Measurements from ENCODE around the gene RANBP3. TPM values are rescaled to one million over a fixed set of nuclear protein-coding genes. Genes with fewer than 3 reads are reported as not detected.
A peak's percentile ranks its signal among the peaks of the same experiment; 100 is the strongest.

RANBP3 gene
- total and polyA plus RNA-seq, 2 of the 8 experiments (the other 6 are each of a cell fraction or from before 2014, with no cell fraction given): 95.4 to 122 TPM

GRCh38 chr19:5880196-5880595, 97.7 kb downstream of the RANBP3 start:
- Histone ChIP-seq H4K20me1 (replicated peaks in 1 of 2; ENCODE audit: control insufficient read depth in 1 of 2, insufficient read depth in 2 of 2, low read length in 2 of 2) (no peaks in the 10 kb centered on the region), H3K4me1 (replicated peaks in 1 of 4; ENCODE audit: control insufficient read depth in 3 of 4, insufficient read depth in 4 of 4, low read length in 3 of 4) (peaks cover 0 to 17% (median 6%) of the 10 kb centered on the region in 4 experiments; a peak in 6 of 7 replicates), H2BK120ac (replicated peaks; ENCODE audit: low read depth, low read length) (no peak overlapping the region), H3K36me3 (ENCODE audit: control insufficient read depth in 2 of 4, insufficient read depth in 4 of 4, low read length in 3 of 4) (no peaks in the 10 kb centered on the region), H3K27me3 (replicated peaks in 1 of 4; ENCODE audit: control insufficient read depth in 3 of 4, extremely low read depth in 1 of 4, insufficient read depth in 3 of 4, low read length in 3 of 4) (0 out of 7 replicates have a peak, but pooled peaks cover 0 to 2% (median 0%) of the 10 kb centered on the region in 4 experiments), H3K56ac (replicated peaks; ENCODE audit: insufficient read length, low read depth, low read length) (no peak overlapping the region), H2AFZ (ENCODE audit: low read length) (no peak overlapping the region), H3K18ac (ENCODE audit: extremely low read depth, low read length) (no peak overlapping the region), H2BK12ac (ENCODE audit: low read depth, low read length) (no peak overlapping the region), H3K27ac (ENCODE audit: low read depth, low read length) (no peak overlapping the region), H3K9me3 (ENCODE audit: insufficient read depth in 2 of 2, low read depth in 1 of 2, low read length in 1 of 2) (no peaks in the 10 kb centered on the region), H3K4me3 (ENCODE audit: extremely low read depth in 1 of 4, insufficient read depth in 2 of 4, low read depth in 3 of 4, low read length in 4 of 4) (no peak overlapping the region), H3K23ac (ENCODE audit: insufficient read length) (no peak overlapping the region), H2BK20ac (ENCODE audit: low read length) (no peak overlapping the region), H4K8ac (ENCODE audit: extremely low read depth, insufficient read depth, low read length) (no peak overlapping the region), H3K79me1 (ENCODE audit: low read depth, low read length) (no peaks in the 10 kb centered on the region), H2BK5ac (ENCODE audit: low read depth, low read length) (no peak overlapping the region), H2AK5ac (ENCODE audit: low read depth, low read length) (no peak overlapping the region), H2BK15ac (ENCODE audit: low read length) (no peak overlapping the region), H3K4me2 (ENCODE audit: insufficient read depth in 1 of 2, low read depth in 2 of 2, low read length in 2 of 2) (peak overlapping the region in 1 of 2 experiments; percentile 34; a peak in 2 of 4 replicates), H3K14ac (ENCODE audit: insufficient read length) (no peak overlapping the region), H3K9ac (replicated peaks in 1 of 4; ENCODE audit: extremely low read depth in 1 of 4, low read depth in 3 of 4, low read length in 3 of 4) (no peak overlapping the region), H3K4ac (replicated peaks; ENCODE audit: insufficient read length, low read depth, low read length) (no peak overlapping the region), H3K23me2 (ENCODE audit: low read depth, low read length) (no peaks in the 10 kb centered on the region), H3K79me2 (ENCODE audit: control insufficient read depth in 1 of 2, insufficient read depth in 2 of 2, low read length in 2 of 2) (no peaks in the 10 kb centered on the region), H4K5ac (ENCODE audit: insufficient read length, low read depth, low read length) (no peak overlapping the region), H4K91ac (replicated peaks; ENCODE audit: insufficient read length, low read length) (no peak overlapping the region)
- ChIA-PET POLR2A (ENCODE audit: partially characterized antibody) (interaction anchor here (1.0 to 2.5 kb wide), 2 partner anchors 10 to 52 kb away, joined by 3 to 8 read pairs; no protein-coding TSS in a partner anchor), CTCF (ENCODE audit: partially characterized antibody) (interaction anchor here (0.7 to 1.6 kb wide), 3 partner anchors 11 to 76 kb away, joined by 3 to 9 read pairs (median 3); no protein-coding TSS in a partner anchor)
- FAIRE-seq (no peak), DNase-seq (ENCODE audit: low read depth in 1 of 2, low spot score in 2 of 2) (no peak)
- WGBS, 2 experiments (ENCODE audit: extremely low coverage in 1 of 2, insufficient coverage in 1 of 2, insufficient read length in 1 of 2, insufficient replicate concordance in 2 of 2, low coverage in 1 of 2, low lambda C conversion rate in 2 of 2, missing lambda C conversion rate in 1 of 2): 76% methylated on average over 6 of the region's 6 CpGs; no CpG with 5 or more reads in 1 of the 2 experiments
- TF ChIP-seq JUND (IDR thresholded peaks at IDR 0.05; ENCODE audit: low read length): no peak
- TF ChIP-seq PHF8 (conservative IDR thresholded peaks at IDR 0.05; ENCODE audit: low read depth, low read length): no peak
- no peak for TF ChIP-seq SIRT6 (IDR thresholded peaks at IDR 0.05; ENCODE audit: low read length)
- no peak for TF ChIP-seq SRF (IDR thresholded peaks at IDR 0.05; ENCODE audit: low read depth, low read length)
- TF ChIP-seq RFX5 (IDR thresholded peaks at IDR 0.05; ENCODE audit: borderline replicate concordance, low read depth, low read length): no peak
- no peak for TF ChIP-seq SP2 (IDR thresholded peaks at IDR 0.05; ENCODE audit: low read length)
- TF ChIP-seq HDAC6 (IDR thresholded peaks at IDR 0.05; ENCODE audit: low read depth, low read length): no peak
- TF ChIP-seq ASH2L (IDR thresholded peaks at IDR 0.05; ENCODE audit: low read length): no peak
- no peak for TF ChIP-seq EP300 (IDR thresholded peaks at IDR 0.05; ENCODE audit: borderline replicate concordance in 1 of 2, low read depth in 2 of 2, low read length in 2 of 2)
- TF ChIP-seq GTF2F1 (IDR thresholded peaks at IDR 0.05; ENCODE audit: borderline replicate concordance, low read depth, low read length): no peak
- no peak for TF ChIP-seq RXRA (IDR thresholded peaks at IDR 0.05; ENCODE audit: insufficient read depth, low read depth, low read length)
- TF ChIP-seq RNF2 (IDR thresholded peaks at IDR 0.05; ENCODE audit: borderline replicate concordance, low read depth, low read length, missing control alignments, poor library complexity, severe bottlenecking): no peak
- TF ChIP-seq KDM1A (IDR thresholded peaks at IDR 0.05; ENCODE audit: borderline replicate concordance, low read length): no peak
- no peak for TF ChIP-seq POLR2AphosphoS5 (IDR thresholded peaks at IDR 0.05; ENCODE audit: low read depth, low read length)

Data from H1 (cell line).